ENCODE measurements around the gene PSMD1. TPM values are rescaled to one million over a fixed set of nuclear protein-coding genes. Genes with fewer than 3 reads are reported as not detected.

PSMD1 gene
- total and polyA plus RNA-seq, 2 of the 8 experiments (the other 6 are each of a cell fraction or from before 2014, with no cell fraction given) = 179 to 272 TPM

- TF ChIP-seq CTCF (IDR thresholded peaks at IDR 0.05; ENCODE audit: control extremely low read depth in 1 of 3, insufficient read depth in 1 of 3, low read depth in 1 of 3, low read length in 3 of 3) = peak; percentile 17 to 37 (median 21); a peak in 3 of 4 replicates
- TF ChIP-seq RXRA (IDR thresholded peaks at IDR 0.05; ENCODE audit: insufficient read depth, low read depth, low read length) = no peak
- TF ChIP-seq PHF8 (conservative IDR thresholded peaks at IDR 0.05; ENCODE audit: low read depth, low read length) = no peak
- TF ChIP-seq CHD7 (IDR thresholded peaks at IDR 0.05; ENCODE audit: insufficient replicate concordance, low read length) = no peak
Observed at GRCh38 chr2:231099918-231100317, 43.3 kb downstream of the PSMD1 start (continued).
